Skin of body (tissue), 2 donors: Measurements from ENCODE around the gene TAS2R8. TPM values are rescaled to one million over a fixed set of nuclear protein-coding genes. Genes with fewer than 3 reads are reported as not detected.
"Not testable (repeated sequence)": the region's sequence is repeated elsewhere in the genome, so short reads cannot be mapped to it uniquely, and the experiment has no call there.

Source experiments
- DNase-seq: peaks from one replicate; lab custom pipeline; 2025; lab: John Stamatoyannopoulos, UW
- total RNA-seq: library from RNA; depleted of rRNA; stranded (reverse); fragments of >200 nt; gene quantifications from one replicate; pipeline ENCODE4 v1.2.3, GENCODE V29; 2014

The TAS2R8 gene, protein sequence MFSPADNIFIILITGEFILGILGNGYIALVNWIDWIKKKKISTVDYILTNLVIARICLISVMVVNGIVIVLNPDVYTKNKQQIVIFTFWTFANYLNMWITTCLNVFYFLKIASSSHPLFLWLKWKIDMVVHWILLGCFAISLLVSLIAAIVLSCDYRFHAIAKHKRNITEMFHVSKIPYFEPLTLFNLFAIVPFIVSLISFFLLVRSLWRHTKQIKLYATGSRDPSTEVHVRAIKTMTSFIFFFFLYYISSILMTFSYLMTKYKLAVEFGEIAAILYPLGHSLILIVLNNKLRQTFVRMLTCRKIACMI
- not detected for total RNA-seq

GRCh38 chr12:10807186-10807585 is at the start of gene TAS2R8:
Gene TAS2R8 (minus strand): TSS chr12:10807286. CDS start chr12:10806980, 306 bp downstream.
- no peak for DNase-seq

- no peak for DNase-seq
Observed at GRCh38 chr12:10855807-10856206, 48.7 kb upstream of the TAS2R8 start.

GRCh38 chr12:10853776-10854175 is 46.7 kb upstream of the TAS2R8 start:
- DNase-seq = no peak

- no peak for DNase-seq
Observed at GRCh38 chr12:10851243-10851858, 44.3 kb upstream of the TAS2R8 start.

DNA sequence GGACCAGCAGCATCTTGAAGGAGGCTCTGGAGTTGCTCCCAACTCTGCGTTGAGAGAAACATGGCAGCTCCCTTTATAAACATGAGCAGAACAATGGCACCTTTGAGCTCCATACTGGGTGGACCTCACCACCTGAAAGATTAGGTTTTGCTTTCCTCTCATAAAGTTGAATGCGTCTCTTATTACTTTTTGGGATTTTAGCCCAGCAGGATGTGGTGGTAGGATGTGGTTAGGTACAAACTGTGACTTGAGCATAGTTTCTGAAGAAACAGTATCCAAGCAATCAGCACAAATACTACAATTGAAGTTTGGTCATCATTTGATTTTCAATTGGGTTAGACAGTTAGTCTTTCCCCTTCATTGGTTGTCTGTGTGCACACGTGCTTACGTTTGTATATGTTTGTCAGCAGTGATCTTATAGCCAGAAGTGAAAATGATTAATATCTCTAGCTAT is 42.4 kb upstream of the TAS2R8 start, which contains the start of gene PRR4:
Gene PRR4, minus strand, starts transcription at position 51 of the 454 bp plus-strand sequence. Its CDS starts 38 bp downstream, at position 13.
- no peak for DNase-seq

GRCh38 chr12:10847744-10848143 is 40.7 kb upstream of the TAS2R8 start:
- DNase-seq = no peak

GRCh38 chr12:10842862-10843261 is 35.8 kb upstream of the TAS2R8 start:
- no peak for DNase-seq

GRCh38 chr12:10838461-10838860 is 31.4 kb upstream of the TAS2R8 start:
- no peak for DNase-seq

DNA sequence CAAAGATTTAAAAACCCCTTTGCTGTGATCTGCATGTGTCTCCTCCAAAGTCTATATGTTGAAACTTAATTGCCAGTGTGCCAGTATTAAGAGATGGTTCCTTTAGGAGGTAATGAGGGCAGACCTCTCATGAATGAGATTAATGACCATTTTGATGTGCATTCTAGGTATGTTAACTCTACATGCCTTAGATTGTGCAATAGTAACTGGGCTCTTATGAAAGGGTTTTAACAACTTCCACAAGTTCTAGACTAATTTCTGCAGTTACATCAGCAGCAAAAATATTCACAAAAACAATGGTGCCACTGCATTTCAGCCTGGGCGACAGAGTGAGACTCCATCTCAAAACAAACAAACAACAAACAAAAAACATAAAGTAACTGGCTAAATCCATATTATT is 22.9 kb upstream of the TAS2R8 start:
- no peak for DNase-seq

GRCh38 chr12:10826258-10826657 is 19.2 kb upstream of the TAS2R8 start, which contains the start of gene TAS2R10:
Gene TAS2R10 (minus strand): TSS chr12:10826358. CDS start chr12:10826269, 89 bp downstream.
- DNase-seq = no peak

- DNase-seq = no peak
Observed at GRCh38 chr12:10824957-10825356, 17.9 kb upstream of the TAS2R8 start.

- no peak for DNase-seq
Observed at GRCh38 chr12:10811883-10812536, 4.9 kb upstream of the TAS2R8 start.

- DNase-seq = no peak
Observed at GRCh38 chr12:10810068-10810467, 3.0 kb upstream of the TAS2R8 start, which contains the start of gene TAS2R9. Gene TAS2R9 (minus strand): TSS chr12:10810168. CDS start chr12:10810075, 93 bp downstream.

- DNase-seq = no peak
Observed at GRCh38 chr12:10802587-10802986, 4.5 kb downstream of the TAS2R8 start, which contains the start of gene TAS2R7. Gene TAS2R7 (minus strand): TSS chr12:10802627. CDS start chr12:10802570, 57 bp downstream.

- no peak for DNase-seq
Observed at GRCh38 chr12:10801741-10802140, 5.3 kb downstream of the TAS2R8 start.

DNA sequence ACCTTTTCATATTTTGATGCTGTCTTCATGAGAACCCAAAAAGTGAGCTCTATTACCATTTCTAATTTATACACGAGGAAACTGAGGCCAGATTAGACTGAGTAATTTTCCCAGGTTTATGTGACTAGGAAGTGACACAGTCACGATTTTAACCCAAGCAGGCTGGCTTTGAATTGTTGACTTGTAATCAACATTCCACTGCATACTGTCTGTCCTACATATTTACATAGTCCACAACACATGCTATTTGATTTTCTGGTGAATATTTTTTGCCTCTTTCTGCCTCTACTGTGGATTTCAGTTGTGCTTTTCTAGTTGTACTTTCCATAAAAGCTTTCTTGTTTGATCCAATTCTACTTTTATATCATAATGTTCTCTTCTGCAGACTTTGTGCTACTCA is 12.9 kb downstream of the TAS2R8 start:
- DNase-seq = no peak

GRCh38 chr12:10791769-10792168 is 15.3 kb downstream of the TAS2R8 start:
- not testable (repeated sequence) for DNase-seq

GRCh38 chr12:10783252-10783651 is 23.8 kb downstream of the TAS2R8 start:
- no peak for DNase-seq

- no peak for DNase-seq
Observed at GRCh38 chr12:10779103-10779502, 28.0 kb downstream of the TAS2R8 start.

- peak; percentile 2 for DNase-seq
Observed at GRCh38 chr12:10771132-10771733, 35.9 kb downstream of the TAS2R8 start.

- no peak for DNase-seq
Observed at GRCh38 chr12:10759657-10760056, 47.4 kb downstream of the TAS2R8 start.

DNA sequence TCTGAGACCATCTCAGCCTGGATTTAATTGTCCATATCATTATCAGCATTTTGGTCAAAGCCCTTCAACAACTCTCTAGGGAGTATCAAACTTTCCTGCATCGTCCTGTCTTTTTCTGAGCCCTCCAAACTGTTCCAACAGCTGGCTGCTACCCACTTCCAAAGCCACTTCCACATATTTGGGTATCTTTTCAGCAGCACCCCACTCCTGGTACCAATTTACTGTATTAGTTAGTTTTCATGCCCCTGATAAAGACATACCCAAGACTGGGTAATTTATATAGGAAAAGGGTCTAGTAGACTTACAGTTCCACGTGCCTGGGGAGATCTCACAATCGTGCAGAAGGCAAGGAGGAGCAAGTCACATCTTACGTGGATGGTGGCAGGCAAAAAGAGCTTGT is 50.9 kb downstream of the TAS2R8 start:
- DNase-seq = no peak
